Panc1 (cell line): ENCODE data around the gene WDR46.
A peak's percentile ranks its signal among the peaks of the same experiment; 100 is the strongest.

Source experiments
- SIN3A ChIP-seq: IDR thresholded peaks from 2 replicates; pipeline ENCODE4 v1.6.1; 2012; ENCODE audit warnings: low read depth, mild to moderate bottlenecking, low read length, moderate library complexity, borderline replicate concordance; ENCODE audit not compliant: insufficient read depth
- TF ChIP-seq, protein P1 (sequence below): fragments of 450-650 bp; IDR thresholded peaks from 2 replicates; pipeline ENCODE4 v1.5.1; 2017; ENCODE audit warnings: mild to moderate bottlenecking
- TF ChIP-seq, protein P2 (sequence below), 2 experiments: IDR thresholded peaks; 2 replicates each; pipeline ENCODE4 v1.6.1; 2011 to 2012; ENCODE audit warnings: low read depth in 2 of 2, control low read depth in 1 of 2, low read length in 1 of 2, mild to moderate bottlenecking in 1 of 2, moderate library complexity in 1 of 2; ENCODE audit not compliant: insufficient read depth in 1 of 2

DNA sequence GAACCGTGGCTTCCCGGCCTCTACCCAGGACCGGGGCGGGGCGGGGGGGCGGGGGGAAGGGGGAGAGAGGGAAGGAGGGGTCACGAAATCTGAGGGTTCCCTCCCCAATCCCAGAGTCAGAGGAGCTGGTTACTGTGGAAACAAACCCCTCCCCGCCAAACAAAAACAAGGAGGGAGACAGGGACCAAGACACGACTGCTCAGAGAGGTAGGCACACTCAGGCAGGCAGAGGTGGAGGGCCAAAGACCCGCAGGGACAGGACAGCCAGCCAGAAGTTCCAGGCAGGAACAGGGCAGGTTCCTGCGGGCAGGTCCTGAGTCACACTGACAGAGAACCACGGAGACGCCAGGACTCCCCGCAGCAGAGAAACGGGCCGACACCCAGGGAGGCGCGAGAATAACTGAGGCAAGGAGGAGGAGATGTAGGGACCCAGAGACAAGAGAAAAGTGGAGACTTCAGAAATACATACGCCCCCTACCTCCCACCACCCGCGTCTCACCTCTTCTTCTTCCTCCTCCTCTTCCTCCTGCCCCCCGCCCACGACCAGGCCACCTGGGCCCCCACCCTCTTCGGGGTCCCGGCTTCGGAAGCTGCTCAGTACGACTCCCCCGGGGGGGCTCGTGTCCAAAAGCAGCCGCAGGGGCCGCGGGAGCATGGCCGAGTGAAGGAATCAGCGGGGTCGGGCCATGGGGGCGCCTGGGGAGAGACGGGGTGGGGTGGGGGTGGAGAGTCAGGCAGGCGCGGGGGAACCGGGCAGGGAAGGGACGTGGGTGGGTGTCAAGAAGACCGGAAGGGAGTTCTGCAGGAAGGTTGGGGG is 9.1 kb upstream of the WDR46 start:
- TF ChIP-seq, protein P1, sequence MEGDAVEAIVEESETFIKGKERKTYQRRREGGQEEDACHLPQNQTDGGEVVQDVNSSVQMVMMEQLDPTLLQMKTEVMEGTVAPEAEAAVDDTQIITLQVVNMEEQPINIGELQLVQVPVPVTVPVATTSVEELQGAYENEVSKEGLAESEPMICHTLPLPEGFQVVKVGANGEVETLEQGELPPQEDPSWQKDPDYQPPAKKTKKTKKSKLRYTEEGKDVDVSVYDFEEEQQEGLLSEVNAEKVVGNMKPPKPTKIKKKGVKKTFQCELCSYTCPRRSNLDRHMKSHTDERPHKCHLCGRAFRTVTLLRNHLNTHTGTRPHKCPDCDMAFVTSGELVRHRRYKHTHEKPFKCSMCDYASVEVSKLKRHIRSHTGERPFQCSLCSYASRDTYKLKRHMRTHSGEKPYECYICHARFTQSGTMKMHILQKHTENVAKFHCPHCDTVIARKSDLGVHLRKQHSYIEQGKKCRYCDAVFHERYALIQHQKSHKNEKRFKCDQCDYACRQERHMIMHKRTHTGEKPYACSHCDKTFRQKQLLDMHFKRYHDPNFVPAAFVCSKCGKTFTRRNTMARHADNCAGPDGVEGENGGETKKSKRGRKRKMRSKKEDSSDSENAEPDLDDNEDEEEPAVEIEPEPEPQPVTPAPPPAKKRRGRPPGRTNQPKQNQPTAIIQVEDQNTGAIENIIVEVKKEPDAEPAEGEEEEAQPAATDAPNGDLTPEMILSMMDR, result no peak
- peak; percentile 96 for TF ChIP-seq SIN3A
- TF ChIP-seq, protein P2, sequence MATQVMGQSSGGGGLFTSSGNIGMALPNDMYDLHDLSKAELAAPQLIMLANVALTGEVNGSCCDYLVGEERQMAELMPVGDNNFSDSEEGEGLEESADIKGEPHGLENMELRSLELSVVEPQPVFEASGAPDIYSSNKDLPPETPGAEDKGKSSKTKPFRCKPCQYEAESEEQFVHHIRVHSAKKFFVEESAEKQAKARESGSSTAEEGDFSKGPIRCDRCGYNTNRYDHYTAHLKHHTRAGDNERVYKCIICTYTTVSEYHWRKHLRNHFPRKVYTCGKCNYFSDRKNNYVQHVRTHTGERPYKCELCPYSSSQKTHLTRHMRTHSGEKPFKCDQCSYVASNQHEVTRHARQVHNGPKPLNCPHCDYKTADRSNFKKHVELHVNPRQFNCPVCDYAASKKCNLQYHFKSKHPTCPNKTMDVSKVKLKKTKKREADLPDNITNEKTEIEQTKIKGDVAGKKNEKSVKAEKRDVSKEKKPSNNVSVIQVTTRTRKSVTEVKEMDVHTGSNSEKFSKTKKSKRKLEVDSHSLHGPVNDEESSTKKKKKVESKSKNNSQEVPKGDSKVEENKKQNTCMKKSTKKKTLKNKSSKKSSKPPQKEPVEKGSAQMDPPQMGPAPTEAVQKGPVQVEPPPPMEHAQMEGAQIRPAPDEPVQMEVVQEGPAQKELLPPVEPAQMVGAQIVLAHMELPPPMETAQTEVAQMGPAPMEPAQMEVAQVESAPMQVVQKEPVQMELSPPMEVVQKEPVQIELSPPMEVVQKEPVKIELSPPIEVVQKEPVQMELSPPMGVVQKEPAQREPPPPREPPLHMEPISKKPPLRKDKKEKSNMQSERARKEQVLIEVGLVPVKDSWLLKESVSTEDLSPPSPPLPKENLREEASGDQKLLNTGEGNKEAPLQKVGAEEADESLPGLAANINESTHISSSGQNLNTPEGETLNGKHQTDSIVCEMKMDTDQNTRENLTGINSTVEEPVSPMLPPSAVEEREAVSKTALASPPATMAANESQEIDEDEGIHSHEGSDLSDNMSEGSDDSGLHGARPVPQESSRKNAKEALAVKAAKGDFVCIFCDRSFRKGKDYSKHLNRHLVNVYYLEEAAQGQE (IDR thresholded peaks at IDR 0.05; ENCODE audit: insufficient read depth in 1 of 2, low read depth in 2 of 2, low read length in 1 of 2), result no peak
